ENCODE results near the gene DPYD. TPM values are rescaled to one million over a fixed set of nuclear protein-coding genes. Genes with fewer than 3 reads are reported as not detected.

The DPYD gene
- total RNA-seq, 1 donor from 2014 or later: 9.2 TPM

GRCh38 chr1:97210307-97210706 lies 710.5 kb downstream of the DPYD start:
- Histone ChIP-seq H3K4me1 (no peaks in the 10 kb centered on the region), H3K9me3 (replicated peaks) (no peaks in the 10 kb centered on the region), H3K27me3 (ENCODE audit: low read depth) (no peaks in the 10 kb centered on the region), H3K27ac (replicated peaks) (no peak overlapping the region), H3K36me3 (no peaks in the 10 kb centered on the region), H3K4me3 (no peak overlapping the region)
- intact Hi-C loops (cut with micrococcal nuclease): no loop called here
- TF ChIP-seq CTCF (IDR thresholded peaks at IDR 0.05; ENCODE audit: borderline replicate concordance): no peak
- no peak for DNase-seq

- no peak for TF ChIP-seq CTCF (IDR thresholded peaks at IDR 0.05; ENCODE audit: borderline replicate concordance)
- no peaks in the 10 kb centered on the region for H3K4me1 ChIP-seq
- H3K4me3 ChIP-seq: no peak overlapping the region
- intact Hi-C loops (cut with micrococcal nuclease): no loop called here
- H3K27ac ChIP-seq (replicated peaks): no peak overlapping the region
- no peaks in the 10 kb centered on the region for H3K36me3 ChIP-seq
- DNase-seq: no peak
- H3K9me3 ChIP-seq (replicated peaks): no peaks in the 10 kb centered on the region
- H3K27me3 ChIP-seq (ENCODE audit: low read depth): no peaks in the 10 kb centered on the region
These were observed 711.4 kb downstream of the DPYD start for GRCh38 chr1:97209381-97209957.

- H3K27ac ChIP-seq (replicated peaks): no peak overlapping the region
- intact Hi-C loops (cut with micrococcal nuclease): no loop called here
- DNase-seq: no peak
- no peak for TF ChIP-seq CTCF (IDR thresholded peaks at IDR 0.05; ENCODE audit: borderline replicate concordance)
- no peaks in the 10 kb centered on the region for H3K4me1 ChIP-seq
- no peaks in the 10 kb centered on the region for H3K27me3 ChIP-seq (ENCODE audit: low read depth)
- H3K9me3 ChIP-seq (replicated peaks): no peaks in the 10 kb centered on the region
- no peak overlapping the region for H3K4me3 ChIP-seq
- no peaks in the 10 kb centered on the region for H3K36me3 ChIP-seq
These were observed 713.0 kb downstream of the DPYD start for GRCh38 chr1:97207868-97208267.

- Histone ChIP-seq H3K27me3 (ENCODE audit: low read depth) (no peaks in the 10 kb centered on the region), H3K9me3 (replicated peaks) (no peaks in the 10 kb centered on the region), H3K4me3 (no peak overlapping the region), H3K36me3 (no peaks in the 10 kb centered on the region), H3K4me1 (no peaks in the 10 kb centered on the region), H3K27ac (replicated peaks) (no peak overlapping the region)
- DNase-seq: no peak
- no peak for TF ChIP-seq CTCF (IDR thresholded peaks at IDR 0.05; ENCODE audit: borderline replicate concordance)
- intact Hi-C loops (cut with micrococcal nuclease): no loop called here
These were observed 716.4 kb downstream of the DPYD start for GRCh38 chr1:97204468-97204867.

GRCh38 chr1:97202481-97203380 lies 718.1 kb downstream of the DPYD start:
- H3K27me3 ChIP-seq (ENCODE audit: low read depth): no peaks in the 10 kb centered on the region
- no peaks in the 10 kb centered on the region for H3K4me1 ChIP-seq
- H3K9me3 ChIP-seq (replicated peaks): no peaks in the 10 kb centered on the region
- intact Hi-C loops (cut with micrococcal nuclease): no loop called here
- no peaks in the 10 kb centered on the region for H3K36me3 ChIP-seq
- no peak overlapping the region for H3K27ac ChIP-seq (replicated peaks)
- no peak overlapping the region for H3K4me3 ChIP-seq
- no peak for TF ChIP-seq CTCF (IDR thresholded peaks at IDR 0.05; ENCODE audit: borderline replicate concordance)
- no peak for DNase-seq
